ENCODE data around the gene PML.

The PML gene

DNA sequence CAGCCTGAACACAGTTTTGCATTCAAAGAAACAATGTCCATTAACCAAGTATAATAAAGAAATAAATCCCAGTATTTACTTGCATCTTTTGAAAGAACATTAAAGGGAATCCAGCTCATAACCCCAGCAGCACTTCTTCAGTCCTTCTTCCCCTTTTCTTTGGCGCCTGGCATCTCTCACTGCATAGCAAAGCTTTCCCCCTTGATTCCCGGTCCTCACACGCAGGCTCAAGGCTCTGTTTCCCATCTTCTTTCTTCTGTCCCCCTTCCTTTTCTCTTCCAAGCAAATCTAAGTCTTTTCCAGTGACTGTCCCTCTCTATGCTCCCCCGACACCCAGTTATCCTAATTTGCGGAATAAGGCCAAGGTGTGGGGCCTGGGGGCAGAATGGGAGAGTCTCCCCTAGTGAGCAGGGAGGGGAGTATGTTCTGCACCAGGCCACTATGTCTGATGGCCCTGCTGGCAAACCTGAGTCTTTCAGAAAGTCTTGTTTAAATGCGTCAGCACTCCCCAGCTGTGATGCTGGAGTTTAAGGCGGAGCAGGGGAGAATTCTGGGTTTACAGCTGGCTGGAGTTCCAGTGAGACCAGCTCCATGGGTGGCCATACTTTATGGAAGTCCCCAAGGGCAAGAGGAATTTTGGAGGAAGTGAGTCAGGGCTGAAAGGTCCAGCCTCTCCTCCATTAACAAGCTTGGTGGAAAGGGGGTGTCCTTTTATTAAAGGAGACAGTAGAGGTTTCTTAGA, 45.8 kb downstream of the PML start:
- H3K4me2 ChIP-seq = no peak overlapping the region
- no peak overlapping the region for H3K4me3 ChIP-seq (IDR thresholded peaks at IDR 0.05; ENCODE audit: insufficient read depth, low read depth, low read length)
- H4K20me1 ChIP-seq (ENCODE audit: insufficient read depth) = no peaks in the 10 kb centered on the region
- H3K36me3 ChIP-seq (ENCODE audit: insufficient read depth) = no peaks in the 10 kb centered on the region
- no peaks in the 10 kb centered on the region for H3K79me2 ChIP-seq (ENCODE audit: insufficient read depth, low read depth)
- H3K27ac ChIP-seq = no peak overlapping the region
- H2AFZ ChIP-seq (ENCODE audit: low read depth) = no peak overlapping the region
- no peaks in the 10 kb centered on the region for H3K4me1 ChIP-seq (ENCODE audit: low read depth, poor library complexity, severe bottlenecking)
- H3K9ac ChIP-seq = no peak overlapping the region
- TF ChIP-seq, protein P1, sequence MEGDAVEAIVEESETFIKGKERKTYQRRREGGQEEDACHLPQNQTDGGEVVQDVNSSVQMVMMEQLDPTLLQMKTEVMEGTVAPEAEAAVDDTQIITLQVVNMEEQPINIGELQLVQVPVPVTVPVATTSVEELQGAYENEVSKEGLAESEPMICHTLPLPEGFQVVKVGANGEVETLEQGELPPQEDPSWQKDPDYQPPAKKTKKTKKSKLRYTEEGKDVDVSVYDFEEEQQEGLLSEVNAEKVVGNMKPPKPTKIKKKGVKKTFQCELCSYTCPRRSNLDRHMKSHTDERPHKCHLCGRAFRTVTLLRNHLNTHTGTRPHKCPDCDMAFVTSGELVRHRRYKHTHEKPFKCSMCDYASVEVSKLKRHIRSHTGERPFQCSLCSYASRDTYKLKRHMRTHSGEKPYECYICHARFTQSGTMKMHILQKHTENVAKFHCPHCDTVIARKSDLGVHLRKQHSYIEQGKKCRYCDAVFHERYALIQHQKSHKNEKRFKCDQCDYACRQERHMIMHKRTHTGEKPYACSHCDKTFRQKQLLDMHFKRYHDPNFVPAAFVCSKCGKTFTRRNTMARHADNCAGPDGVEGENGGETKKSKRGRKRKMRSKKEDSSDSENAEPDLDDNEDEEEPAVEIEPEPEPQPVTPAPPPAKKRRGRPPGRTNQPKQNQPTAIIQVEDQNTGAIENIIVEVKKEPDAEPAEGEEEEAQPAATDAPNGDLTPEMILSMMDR (conservative IDR thresholded peaks at IDR 0.05; ENCODE audit: low read depth, low read length) = no peak
- H3K27me3 ChIP-seq (ENCODE audit: insufficient read depth, low read depth) = no peaks in the 10 kb centered on the region

DNA sequence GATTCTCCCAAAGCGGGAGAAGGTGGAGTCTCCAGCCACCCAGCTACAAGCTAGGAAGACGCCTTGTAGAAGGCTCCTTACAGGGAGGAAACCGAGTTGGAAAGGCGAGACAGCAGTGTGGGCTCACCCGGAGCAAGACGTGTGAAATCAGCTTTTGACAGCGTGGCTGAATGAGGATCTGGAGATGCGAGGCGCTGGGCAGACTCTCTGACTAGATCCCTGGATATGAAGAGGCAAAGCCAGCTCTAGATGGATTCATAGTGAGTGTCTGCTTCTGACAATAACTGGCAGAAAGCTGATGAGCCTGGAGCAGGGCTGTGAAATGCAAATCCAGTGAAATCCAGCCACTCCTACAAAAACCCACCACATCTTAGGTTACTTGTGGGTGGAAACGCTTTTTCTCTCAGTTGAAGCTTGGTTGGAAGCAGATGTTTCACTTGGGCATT, 46.8 kb downstream of the PML start:
- Histone ChIP-seq H2AFZ (ENCODE audit: low read depth) (no peak overlapping the region), H3K79me2 (ENCODE audit: insufficient read depth, low read depth) (no peaks in the 10 kb centered on the region), H4K20me1 (ENCODE audit: insufficient read depth) (no peaks in the 10 kb centered on the region), H3K27me3 (ENCODE audit: insufficient read depth, low read depth) (no peaks in the 10 kb centered on the region), H3K27ac (no peak overlapping the region), H3K9ac (no peak overlapping the region), H3K4me1 (ENCODE audit: low read depth, poor library complexity, severe bottlenecking) (no peaks in the 10 kb centered on the region), H3K4me3 (IDR thresholded peaks at IDR 0.05; ENCODE audit: insufficient read depth, low read depth, low read length) (no peak overlapping the region), H3K36me3 (ENCODE audit: insufficient read depth) (no peaks in the 10 kb centered on the region), H3K4me2 (no peak overlapping the region)
- TF ChIP-seq, protein P1 (conservative IDR thresholded peaks at IDR 0.05; ENCODE audit: low read depth, low read length) = no peak

DNA sequence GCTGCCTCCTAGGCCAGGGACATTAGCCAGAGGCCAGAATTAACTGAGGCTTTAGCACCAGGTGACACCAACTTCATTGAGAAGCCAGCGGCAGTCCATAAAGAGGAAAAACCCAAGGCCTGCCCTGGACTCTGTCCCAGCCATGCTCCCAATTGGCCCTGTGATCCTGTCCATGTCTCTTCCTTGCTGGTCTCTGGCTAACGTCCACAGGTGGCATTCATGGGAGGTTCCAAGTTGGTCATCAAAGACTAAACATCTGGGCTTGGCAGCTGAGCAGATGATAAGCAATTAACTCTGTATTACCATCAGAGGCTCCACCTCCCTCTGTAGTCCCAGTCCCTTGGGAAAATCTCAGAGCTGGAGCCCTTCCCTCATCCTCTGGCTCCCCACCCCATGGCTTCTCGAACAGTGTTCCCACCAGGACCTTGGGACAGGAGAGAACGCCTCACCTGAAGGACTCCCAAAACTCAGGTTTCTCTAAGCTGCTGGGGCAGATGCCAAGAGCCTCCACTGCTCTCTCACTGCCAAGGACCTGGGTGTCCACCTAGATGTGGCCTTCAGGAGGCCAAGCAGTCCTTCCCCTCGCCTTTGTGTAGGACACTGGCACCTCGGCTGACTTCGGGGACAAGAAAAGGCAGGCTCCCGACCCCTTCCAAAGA, 47.4 kb downstream of the PML start:
- TF ChIP-seq, protein P1 (conservative IDR thresholded peaks at IDR 0.05; ENCODE audit: low read depth, low read length) = no peak
- H3K4me1 ChIP-seq (ENCODE audit: low read depth, poor library complexity, severe bottlenecking) = no peaks in the 10 kb centered on the region
- no peaks in the 10 kb centered on the region for H4K20me1 ChIP-seq (ENCODE audit: insufficient read depth)
- no peak overlapping the region for H3K4me2 ChIP-seq
- H2AFZ ChIP-seq (ENCODE audit: low read depth) = no peak overlapping the region
- no peak overlapping the region for H3K9ac ChIP-seq
- H3K4me3 ChIP-seq (IDR thresholded peaks at IDR 0.05; ENCODE audit: insufficient read depth, low read depth, low read length) = no peak overlapping the region
- H3K36me3 ChIP-seq (ENCODE audit: insufficient read depth) = no peaks in the 10 kb centered on the region
- no peak overlapping the region for H3K27ac ChIP-seq
- H3K27me3 ChIP-seq (ENCODE audit: insufficient read depth, low read depth) = no peaks in the 10 kb centered on the region
- no peaks in the 10 kb centered on the region for H3K79me2 ChIP-seq (ENCODE audit: insufficient read depth, low read depth)

DNA sequence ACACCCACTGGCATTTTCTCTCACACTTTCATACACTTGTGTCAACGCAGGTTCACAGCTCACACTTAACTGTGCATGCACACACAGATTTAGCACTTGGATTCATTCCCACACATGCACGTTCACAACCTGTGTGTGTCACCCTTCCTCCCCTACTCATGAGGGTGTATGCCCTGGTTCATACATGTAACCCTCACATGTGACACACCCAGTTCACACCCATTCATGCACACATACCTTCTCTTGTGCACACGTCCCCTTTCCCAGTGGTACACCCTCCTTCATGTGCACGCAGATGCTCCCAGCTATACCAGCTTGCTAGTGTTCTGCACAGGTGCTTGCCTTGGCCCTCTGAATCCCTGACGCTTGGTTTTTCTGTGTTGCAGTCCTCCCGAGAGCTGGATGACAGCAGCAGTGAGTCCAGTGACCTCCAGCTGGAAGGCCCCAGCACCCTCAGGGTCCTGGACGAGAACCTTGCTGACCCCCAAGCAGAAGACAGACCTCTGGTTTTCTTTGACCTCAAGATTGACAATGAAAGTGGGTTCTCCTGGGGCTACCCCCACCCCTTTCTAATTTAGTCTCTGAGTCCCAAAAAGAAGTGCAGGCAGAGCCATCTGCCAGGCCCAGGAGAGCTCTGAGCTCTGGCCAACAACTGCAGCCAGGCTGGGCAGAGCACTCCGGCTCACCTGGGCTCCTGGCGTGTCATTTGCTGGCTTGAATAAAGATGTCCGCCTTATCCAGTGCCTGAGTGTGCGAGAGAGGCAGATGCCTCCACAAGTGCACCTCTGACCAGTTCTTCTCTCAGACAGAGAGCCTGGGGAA, 48.3 kb downstream of the PML start:
- TF ChIP-seq, protein P1 (conservative IDR thresholded peaks at IDR 0.05; ENCODE audit: low read depth, low read length) = no peak
- Histone ChIP-seq H3K79me2 (ENCODE audit: insufficient read depth, low read depth) (no peaks in the 10 kb centered on the region), H2AFZ (ENCODE audit: low read depth) (no peak overlapping the region), H3K4me1 (ENCODE audit: low read depth, poor library complexity, severe bottlenecking) (no peaks in the 10 kb centered on the region), H3K27me3 (ENCODE audit: insufficient read depth, low read depth) (no peaks in the 10 kb centered on the region), H4K20me1 (ENCODE audit: insufficient read depth) (no peaks in the 10 kb centered on the region), H3K27ac (no peak overlapping the region), H3K4me2 (no peak overlapping the region), H3K36me3 (ENCODE audit: insufficient read depth) (no peaks in the 10 kb centered on the region), H3K4me3 (IDR thresholded peaks at IDR 0.05; ENCODE audit: insufficient read depth, low read depth, low read length) (no peak overlapping the region), H3K9ac (no peak overlapping the region)

All from KMS-11 (cell line).